Stimulated activated naive CD4-positive, alpha-beta T cell (primary cell): ENCODE results near the gene CDYL.
"Not testable (repeated sequence)": the region's sequence is repeated elsewhere in the genome, so short reads cannot be mapped to it uniquely, and the experiment has no call there.

Source experiments
- DNase-seq, 6 experiments: peaks; one replicate each; lab custom pipeline; 2025; lab: John Stamatoyannopoulos, UW

CDYL gene

DNA sequence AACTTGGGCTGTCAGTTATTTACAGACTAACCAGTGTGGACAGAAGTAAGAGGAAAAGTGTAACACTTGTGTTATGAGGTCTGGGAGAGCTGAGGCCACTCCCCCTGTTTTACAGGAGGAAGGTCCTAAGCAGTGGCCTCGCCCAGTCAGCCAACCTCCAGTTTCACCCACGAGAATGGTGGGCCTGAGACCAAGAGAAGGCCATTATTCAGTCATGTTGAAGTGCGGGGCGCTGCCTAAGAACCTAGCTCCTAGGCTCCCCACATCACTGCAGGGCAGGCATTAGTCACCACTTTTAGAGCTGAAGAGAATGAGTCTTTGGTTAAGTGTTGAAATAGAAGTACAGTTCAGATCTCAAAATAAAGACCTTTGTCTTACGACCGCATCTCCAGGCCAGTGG, 27.9 kb downstream of the CDYL start:
- DNase-seq = no peak

- peak in 1 of 6 experiments; percentile 5 for DNase-seq
Observed at GRCh38 chr6:4805553-4806336, 29.5 kb downstream of the CDYL start.

DNA sequence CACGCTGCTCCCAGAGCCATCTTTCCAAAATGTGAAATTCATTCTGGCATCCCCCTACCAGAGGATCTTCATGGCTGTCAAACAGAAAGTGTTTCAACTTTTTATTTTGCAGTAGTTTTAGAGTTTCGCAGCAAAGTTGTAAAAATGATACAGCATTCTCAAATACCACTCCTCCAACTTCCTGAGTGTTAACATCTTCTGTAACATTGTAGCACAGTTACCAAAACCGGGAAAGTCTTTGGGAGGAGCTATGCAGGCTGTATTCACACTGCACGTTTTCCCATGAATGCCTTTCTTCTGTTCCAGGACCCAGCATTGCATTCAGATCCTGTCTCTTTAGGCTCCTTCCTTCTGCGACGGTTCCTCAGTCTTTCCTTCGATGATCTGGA, 30.1 kb downstream of the CDYL start:
- no peak for DNase-seq

DNA sequence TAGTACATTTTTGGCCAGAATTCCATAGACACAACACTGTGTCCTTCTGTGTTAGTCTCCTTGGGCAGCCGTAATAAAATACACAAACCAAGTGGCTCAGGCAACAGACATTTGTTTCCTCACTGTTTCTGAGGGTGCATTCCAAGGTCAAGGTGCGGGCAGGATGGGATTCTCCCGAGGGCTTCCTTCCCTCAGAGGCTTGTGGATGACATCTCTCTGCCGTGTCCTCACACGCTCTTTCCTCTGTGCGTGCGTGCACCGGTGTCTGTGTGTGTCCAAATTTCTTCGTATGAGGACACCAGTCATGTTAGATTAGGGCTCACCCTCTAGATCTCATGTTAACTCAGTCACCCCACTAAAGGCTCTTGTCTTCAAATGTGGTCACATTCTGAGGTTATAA, 30.6 kb downstream of the CDYL start:
- DNase-seq = no peak

DNA sequence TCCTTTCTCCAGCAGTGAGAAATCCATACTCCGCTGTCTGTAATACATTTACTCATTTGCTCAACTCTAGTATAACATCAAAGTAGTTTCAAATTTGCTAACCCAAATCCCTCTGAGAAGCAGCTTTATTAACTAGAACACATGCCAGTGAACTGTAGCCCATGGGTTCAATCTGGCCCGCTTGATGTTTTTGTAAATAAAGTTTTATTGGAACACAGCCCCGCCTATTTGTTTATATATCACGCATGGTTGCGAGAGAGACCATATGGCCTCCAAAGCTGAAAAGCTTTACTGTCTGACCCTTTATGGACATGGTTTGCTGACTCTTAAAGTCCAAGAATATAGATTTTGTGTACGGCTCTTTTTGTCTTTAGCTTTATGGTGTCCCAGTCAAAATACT, 32.2 kb downstream of the CDYL start:
- no peak for DNase-seq

DNA sequence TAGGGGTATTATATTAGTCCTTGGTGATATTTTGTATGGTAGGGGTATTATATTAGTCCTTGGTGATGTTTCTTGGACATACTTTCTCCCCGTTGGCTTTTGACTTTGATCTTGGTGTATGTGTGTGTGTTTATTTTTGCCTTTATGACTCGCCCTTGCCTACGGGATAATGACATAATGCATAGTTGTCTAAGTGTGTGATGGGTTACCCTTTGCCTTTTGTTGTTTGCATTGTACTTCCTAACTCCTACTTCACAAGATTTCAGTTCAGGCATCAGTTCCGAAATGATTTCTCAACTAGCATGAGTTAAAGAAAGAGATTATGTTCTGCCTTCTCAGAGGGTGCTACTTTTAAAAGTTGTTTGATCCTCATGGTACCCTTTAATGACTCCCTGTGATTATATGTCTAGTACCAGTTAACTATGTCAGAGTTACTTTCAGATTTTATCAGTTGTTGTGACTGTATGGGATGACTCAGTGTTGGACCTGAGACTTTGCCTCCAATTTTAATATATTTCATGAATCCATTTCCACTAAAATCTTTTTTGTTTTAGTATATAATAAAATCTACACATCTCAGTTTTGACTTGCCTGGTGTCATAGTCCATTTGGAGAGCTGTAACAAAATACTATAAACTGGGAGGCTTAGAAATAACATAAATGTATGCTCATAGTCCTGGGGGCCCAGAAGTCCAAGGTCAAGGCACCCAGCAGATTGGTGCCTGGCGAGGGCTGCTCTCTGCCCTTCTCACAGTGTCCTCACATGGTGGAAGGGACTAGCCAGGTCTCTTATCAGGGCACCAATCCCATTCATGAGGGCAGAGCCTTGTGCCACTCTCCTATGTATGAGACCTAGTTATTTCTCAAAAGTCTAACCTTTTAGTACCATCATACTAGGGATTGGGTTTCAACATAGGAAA, 34.1 kb downstream of the CDYL start:
- no peak for DNase-seq

DNA sequence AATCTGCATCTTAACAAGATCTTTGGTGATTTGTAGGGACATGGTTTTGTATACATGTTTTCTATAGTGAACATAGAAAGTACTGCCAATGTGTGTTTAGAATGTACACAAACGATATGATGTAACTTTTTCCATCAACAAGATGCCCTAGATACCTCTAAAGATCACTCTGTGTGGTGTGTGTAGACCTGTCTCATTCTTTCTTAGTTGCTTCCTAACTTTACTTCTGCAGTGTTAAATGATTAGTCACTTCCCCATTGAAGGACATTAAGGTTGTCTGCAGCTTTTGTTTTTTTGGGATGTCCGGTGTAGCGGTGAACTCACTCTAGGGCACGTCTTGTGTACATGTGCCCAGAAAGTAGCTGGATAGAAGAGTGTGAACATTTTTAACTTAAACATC, 35.9 kb downstream of the CDYL start:
- no peak for DNase-seq

DNA sequence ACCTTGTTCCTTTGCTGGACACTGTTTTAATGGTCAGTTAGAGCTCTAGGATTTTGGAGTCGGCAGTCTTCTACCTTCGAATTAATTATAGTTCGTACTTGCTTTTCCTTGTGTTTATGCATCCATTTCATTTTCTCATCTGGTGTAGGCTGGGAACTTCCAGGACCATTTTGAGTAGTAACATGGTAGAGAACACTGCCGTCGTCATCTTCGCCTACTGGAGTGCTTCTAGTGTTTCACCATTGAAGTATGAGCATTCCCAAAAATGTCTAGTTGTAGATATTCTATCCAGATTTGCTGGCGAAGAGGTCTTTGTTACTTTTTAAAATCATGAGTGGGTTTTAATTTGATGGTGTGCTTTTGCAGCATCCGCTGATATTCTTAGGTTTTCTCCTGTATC, 36.9 kb downstream of the CDYL start:
- DNase-seq = no peak

- no peak for DNase-seq
Observed at GRCh38 chr6:4814212-4814611, 38.0 kb downstream of the CDYL start.

DNA sequence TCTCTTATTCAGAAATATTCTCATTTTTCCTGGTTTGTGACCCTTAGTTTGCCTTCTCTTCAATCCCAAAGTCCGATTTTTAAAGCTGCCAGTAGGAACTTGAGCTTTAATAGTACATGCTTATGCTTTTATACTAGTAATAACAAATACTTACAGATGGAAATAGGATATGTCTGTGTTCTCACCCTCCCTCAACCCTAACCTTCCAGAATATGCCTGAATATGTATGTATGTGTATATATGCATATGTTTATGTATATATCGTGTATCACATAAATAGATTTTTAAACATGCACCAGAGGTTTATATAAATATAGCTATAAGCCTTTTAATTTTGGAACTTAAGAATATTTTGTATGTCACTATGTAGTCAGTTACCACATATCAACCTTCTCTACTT, 38.8 kb downstream of the CDYL start:
- DNase-seq = no peak

GRCh38 chr6:4815584-4815983, 39.4 kb downstream of the CDYL start:
- no peak for DNase-seq

DNA sequence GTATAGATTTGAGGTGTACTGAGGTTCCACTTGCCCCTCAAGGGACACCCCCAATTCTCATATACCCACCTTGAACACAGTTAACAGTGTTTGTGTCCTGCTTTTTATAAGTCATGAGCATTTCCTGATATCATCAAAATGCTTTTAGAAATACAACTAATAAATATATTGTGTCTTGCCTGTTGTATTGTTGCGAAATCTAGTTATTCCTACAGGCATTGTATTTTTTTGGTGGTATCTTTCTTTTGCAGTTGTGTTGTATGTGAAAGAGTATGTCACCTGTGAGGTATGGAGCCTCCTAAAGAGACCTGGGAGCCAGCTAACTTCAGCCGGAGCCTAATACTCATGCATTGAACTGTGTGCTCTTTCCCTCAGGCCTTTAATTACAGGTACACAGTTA, 40.7 kb downstream of the CDYL start:
- DNase-seq = no peak

GRCh38 chr6:4817551-4817950, 41.3 kb downstream of the CDYL start:
- DNase-seq = no peak

DNA sequence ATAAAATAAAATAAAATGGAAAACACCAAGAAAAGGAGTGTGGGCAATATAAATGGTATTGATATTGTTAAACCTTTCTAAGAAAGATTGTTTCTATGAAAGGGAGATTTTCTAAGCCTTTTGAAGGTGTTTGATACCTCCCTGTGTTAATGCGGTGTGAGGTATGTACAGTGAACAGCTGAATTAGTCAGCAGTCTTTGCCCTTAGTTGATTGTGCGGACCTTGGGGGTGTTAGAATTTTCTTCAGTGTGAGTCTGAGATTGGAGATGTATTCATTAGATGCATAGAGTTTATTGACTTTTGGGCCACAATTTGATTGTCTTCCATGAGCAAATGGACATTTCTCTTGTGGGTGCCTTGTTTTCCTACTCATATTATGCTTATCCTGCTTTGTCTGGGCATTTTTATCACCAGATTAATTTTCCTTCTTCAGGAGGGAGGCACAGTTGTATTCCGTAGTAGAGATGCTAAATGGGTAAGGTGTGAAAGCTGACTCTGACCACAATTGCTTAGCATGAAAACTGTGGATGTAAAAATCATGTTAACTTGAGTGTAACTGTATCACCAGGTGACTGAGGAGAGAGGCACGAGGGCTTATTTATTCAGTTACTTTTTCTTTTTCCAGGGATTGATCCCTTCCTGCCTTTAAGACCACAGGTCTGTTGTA, 42.2 kb downstream of the CDYL start:
- no peak for DNase-seq

- no peak for DNase-seq
Observed at GRCh38 chr6:4819706-4820283, 43.6 kb downstream of the CDYL start.

GRCh38 chr6:4820704-4821276, 44.6 kb downstream of the CDYL start:
- DNase-seq = no peak

- DNase-seq = no peak
Observed at GRCh38 chr6:4822476-4822875, 46.3 kb downstream of the CDYL start.

- no peak for DNase-seq
Observed at GRCh38 chr6:4828187-4828698, 52.0 kb downstream of the CDYL start.

DNA sequence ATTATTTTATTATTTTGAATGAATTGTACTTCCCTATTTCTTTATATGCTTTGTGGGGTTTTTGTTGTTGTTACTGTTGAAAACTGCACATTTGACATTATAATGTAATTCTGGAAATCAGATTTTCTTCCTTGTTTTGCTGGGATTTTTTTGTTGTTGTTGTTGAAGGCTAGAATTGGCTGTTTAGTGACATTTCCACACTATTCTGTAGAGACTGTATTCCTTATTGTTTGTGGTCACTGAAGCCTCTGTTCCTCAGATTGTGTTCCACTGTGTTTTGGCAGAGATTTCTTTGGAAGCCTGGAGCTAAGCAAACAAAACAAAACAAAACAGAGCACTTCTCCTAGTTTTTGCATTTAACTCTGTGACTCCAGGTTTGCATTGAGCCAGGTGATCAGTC, 52.9 kb downstream of the CDYL start:
- no peak for DNase-seq

DNA sequence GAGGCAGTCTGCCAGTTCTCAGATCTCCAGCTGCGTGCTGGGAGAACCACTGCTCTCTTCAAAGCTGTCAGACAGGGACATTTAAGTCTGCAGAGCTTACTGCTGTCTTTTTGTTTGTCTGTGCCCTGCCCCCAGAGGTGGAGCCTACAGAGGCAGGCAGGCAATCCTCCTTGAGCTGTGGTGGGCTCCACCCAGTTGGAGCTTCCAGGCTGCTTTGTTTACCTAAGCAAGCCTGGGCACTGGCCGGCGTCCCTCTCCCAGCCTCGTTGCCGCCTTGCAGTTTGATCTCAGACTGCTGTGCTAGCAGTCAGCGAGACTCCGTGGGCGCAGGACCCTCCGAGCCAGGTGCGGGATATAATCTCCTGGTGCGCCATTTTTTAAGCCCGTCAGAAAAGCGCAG, 59.3 kb downstream of the CDYL start:
- not testable (repeated sequence) for DNase-seq

DNA sequence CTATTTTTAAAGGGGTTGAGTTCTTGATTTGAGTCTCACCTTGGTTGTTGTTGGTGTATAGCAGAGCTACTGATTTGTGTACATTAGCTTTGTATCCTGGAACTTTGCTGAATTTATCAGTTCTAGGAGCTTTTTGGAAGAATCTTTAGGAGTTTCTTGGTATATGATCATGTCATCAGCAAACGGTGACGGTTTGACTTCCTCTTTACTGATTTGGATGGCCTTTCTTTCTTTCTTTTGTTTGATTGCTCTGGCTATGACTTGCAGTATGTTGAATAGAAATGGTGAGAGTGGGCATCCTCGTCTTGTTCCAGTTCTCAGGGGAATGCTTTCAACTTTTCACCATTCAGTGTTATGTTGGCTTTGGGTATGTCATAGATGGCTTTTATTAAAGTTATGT, 64.0 kb downstream of the CDYL start:
- no peak for DNase-seq

GRCh38 chr6:4844108-4844507, 67.9 kb downstream of the CDYL start:
- no peak for DNase-seq
